Suppressor macrophage treated with lipopolysaccharide for 1 hour (primary cell): Measurements from ENCODE around the gene WDR27.
"Not testable (repeated sequence)": the region's sequence is repeated elsewhere in the genome, so short reads cannot be mapped to it uniquely, and the experiment has no call there.

Source experiments
- DNase-seq, 3 donors: peaks; one replicate each; pipeline ENCODE4 v3.0.0-alpha.2; 2020 to 2022

Gene WDR27

DNA sequence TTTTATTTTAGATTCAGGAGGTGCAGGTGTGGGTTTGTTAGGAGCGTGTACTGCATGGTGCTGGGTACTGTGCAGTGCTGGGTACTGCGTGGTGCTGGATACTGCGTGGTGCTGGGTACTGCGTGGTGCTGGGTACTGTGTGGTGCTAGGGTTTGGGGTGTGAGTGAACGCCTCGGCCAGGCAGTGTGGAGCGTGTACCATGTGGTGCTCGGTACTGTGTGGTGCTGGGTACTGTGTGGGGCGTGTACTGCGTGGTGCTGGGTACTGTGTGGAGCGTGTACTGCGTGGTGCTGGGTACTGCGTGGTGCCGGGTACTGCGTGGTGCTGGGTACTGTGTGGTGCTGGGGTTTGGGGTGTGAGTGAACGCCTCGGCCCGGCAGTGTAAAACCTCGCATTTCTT, 62.9 kb downstream of the WDR27 start:
- DNase-seq, result no peak

DNA sequence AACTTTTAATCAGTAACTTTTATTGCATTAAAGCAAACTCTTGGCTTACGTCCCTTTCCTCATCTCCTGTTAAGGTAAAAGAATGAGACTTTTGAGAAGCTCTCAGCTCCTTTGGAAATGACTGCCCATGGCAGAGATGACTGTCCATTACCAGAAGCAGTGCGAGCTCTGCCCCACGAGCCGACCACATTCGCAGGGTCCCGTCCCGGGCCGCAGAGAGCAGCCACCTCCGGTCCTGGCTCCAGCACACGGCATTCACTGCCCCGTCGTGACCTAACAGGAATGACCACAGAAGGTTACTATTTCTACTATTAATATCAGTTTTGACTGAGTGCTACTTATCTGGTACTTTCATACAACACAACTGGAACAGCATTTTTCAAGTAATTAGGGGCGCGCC, 63.4 kb downstream of the WDR27 start:
- DNase-seq, result no peak

DNA sequence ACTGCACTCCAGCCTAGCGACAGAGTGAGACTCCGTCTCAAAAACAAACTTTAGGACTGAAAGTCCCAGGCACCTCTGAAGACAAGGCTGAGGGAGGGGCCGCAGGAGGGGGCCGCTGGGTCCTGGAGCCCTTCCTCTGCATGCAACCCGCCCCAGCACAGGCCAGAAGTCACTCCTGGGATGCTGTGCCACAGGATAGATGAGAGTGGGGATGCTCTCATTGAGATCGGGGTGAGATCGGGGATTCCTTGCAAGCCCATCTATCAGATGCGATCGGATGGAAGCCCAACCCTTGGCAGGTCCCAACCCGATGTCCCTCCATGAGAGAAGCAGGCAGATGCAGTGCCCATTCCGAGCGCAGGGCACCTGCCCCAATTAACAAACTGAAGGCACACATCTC, 66.5 kb downstream of the WDR27 start:
- DNase-seq, result no peak

DNA sequence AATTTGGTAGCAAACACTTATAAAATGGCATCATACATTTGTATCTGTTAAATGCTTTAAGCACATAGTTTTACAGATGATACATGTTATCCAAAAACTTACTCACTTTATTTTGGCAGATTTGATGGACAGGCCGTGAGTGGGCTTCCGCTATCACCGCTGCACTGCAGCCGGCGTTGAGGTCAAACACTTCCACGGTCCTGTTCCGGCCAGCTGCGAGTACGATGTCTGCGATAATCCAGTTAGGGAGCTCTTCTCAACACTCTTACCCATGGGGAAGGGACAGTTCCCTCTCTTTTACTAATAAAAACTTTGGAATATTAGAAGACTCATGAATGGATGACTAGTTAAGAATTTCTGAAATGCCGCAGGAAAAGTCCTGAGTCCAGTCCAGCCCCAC, 69.0 kb downstream of the WDR27 start:
- no peak for DNase-seq

DNA sequence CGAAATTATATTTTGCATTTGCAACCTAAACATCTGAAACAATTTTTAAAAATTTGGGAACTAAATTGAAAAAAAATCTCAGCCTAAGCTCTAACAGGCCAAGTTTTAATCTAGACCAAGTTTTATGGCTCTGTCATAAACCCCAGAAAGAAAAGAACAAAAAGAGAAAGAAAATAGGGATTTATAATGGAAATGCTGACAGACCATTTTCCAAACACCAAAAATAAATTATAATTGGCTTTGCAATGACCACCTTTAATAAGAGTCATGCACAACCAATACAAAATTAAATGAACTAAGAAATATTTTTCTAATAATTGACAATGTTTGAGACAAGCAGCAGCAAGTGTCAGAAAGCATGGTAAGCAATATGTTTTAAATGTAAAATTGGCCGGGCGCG, 72.6 kb downstream of the WDR27 start:
- DNase-seq, result no peak

DNA sequence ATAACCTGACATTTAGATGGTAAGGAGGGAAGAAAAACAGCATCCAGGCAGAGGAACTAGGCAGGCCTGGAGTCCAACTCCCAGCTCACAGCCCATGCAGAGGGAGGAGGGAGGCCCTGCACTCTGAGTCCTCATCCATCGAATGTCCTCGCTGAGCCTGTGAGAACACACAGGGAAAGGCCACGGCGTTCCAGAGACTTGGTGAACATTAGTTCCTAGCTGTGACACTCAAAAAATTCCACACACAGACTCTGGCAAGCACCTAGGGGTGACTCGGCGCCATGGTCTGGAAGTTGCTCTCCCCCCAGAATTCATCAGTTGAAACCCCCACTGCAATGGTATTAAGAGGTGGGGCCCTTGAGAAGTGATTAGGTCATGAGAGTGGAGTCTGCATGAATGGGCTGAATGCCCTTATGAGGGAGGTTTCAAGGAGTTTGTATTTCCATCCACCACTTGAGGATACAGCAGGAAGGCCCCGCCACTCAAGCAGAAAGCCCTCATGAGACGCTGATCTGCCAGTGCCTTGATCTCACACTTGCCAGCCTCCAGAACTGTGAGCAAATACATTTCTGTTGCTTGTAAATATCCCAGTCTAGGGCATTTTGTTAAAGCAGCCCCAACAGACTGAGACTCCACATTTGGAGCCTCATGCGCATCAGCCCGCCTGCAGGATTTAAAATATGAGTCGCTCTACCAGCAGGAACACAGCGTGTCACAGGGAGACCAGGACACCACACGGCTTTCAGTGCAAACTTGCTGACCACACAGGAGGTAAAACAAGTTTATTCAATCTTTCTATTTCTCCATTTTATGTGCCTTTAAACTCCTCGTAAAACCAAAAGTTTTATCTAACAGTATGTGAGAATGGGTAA, 73.9 kb downstream of the WDR27 start:
- no peak for DNase-seq

DNA sequence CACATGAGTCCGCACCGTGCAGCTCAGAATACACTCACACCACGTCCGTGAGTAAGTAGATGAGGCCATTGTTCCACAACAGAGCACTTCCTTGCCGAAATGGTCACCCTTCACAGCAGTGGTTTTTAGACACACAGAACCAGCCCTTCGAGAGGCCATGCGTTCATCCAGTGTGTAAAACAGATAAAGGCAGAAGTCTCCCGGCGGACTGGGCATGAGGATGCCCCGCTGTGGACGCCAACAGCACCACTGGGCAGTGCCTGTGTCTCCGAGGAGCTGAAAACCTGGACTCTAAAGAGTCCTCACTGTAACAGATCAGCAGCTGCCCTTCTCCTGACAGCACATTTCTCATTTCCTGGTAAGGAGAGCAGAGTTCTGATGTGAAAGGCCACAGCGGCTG, 75.2 kb downstream of the WDR27 start:
- DNase-seq, result no peak

DNA sequence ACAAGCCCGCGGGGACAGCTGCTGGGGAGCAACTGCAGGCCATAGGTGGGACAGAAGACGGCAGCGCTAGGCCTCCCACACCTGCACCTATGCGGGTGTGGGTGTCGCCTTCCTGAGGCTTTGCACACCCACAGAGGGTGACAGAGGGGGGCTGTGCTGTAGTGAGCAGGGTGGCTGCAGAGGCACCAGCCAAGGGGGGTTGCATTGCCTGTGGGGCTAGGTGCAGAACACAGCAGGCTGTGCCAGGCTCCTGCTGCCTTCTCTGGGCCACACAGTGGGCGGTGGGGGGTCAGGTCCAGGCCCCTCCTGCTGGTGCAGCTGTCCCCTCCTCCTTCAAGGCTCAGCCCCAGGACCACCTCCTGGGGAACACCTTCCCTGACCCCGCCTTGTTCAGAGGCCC, 75.7 kb downstream of the WDR27 start:
- no peak for DNase-seq

DNA sequence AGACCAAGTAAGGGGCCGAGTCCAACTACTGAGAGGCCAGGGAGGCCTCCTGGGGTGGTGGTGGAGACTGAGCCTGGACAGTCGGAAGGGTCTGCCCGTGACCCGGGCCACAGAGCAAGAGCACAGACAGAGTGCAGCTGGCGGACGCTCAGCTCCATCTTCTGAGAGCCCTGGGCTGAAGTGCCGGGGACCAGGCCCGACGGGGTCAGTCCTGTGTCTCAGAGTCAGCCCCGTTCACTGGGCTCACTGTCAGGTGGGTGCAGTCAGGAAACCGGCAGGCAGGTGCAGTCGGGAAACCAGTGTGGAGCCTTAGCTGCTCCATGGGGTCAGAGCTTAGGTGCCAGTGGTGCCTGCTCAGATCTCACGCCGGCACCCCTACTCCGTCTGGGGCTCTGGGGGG, 76.5 kb downstream of the WDR27 start:
- DNase-seq, result no peak

DNA sequence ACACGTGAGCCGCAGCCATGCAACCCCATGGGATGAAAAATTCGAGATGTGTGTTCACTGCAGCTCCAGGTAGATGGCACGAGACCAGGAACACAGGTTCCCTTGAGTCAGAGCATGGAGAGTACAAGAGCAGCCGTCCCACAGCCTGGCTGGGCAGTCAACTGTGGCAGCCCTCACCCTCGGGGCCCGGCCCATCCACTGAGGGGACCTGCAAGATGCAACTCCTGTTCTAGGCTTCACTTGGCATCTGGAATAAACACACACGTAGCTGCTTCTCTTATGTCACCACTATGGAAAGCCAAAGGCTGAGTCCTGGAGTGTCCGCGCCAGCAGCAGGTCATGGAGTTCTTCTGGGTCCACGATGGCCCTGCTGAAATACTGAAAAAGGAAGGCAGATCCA, 77.0 kb downstream of the WDR27 start:
- DNase-seq, result no peak

DNA sequence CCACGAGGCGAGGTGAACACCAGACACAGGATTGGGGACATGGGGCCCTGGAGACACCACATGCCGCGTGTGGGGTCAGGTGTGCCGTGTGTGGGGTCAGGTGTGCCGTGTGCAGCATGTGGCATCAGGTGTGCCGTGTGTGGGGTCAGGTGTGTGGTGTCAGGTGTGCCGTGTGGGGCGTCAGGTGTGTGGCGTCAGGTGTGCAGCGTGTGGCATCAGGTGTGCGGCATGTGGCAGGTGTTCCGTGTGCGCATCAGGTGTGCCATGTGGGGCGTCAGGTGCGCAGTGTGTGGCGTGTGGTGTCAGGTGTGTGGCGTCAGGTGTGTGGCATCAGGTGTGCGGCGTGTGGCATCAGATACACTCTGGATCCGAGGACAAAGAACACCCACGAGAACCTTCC, 77.9 kb downstream of the WDR27 start:
- no peak for DNase-seq

DNA sequence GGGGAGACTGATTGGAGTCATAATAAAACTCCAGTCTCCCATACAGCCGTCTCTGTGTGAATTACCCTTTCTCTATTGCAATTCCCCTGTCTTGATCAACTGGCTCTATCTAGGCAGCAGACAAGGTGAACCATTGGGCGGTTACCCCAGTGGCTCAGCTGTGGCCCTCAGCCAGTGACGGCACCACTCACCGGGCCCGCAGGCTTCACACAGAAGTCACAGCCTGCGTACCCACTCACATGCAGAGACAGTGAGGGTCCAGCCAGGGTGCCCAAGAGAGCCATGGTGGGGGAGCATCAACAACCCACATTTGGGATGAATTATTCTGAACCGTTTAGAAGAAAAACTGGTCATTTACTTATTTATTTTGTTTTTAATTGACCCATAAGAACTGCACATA, 78.5 kb downstream of the WDR27 start:
- DNase-seq, result no peak

DNA sequence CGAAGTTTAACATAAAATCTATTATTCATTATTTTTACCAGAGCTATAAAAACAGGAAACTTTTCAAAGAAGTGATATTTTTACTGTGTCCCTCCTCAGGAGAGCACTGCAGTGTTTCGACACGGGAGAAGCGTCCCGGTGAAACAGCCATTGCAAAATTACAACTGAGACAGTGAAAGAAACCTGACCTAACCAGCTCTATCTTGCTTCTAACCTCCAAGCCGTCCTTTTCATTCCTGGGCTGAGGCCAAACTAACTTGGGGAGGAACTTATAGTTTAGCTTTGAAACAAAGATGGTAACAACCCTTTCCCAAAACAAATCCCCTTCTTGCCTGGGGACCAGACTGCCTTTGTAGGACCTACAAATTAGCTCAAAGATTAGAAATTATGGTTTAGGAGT, 79.2 kb downstream of the WDR27 start:
- no peak for DNase-seq

DNA sequence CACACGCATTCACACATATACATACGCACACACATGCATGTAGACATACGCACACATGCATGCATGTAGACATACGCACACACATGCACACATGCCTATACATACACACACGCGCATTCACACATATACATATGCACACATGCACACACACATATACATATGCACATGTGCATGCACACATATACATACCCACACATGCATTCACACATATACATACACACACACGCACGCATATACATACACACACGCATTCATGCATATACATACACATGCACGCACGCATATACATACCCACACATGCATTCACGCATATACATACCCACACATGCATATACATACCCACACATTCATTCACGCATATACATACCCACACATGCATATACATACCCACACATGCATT, 80.5 kb downstream of the WDR27 start:
- no peak for DNase-seq

DNA sequence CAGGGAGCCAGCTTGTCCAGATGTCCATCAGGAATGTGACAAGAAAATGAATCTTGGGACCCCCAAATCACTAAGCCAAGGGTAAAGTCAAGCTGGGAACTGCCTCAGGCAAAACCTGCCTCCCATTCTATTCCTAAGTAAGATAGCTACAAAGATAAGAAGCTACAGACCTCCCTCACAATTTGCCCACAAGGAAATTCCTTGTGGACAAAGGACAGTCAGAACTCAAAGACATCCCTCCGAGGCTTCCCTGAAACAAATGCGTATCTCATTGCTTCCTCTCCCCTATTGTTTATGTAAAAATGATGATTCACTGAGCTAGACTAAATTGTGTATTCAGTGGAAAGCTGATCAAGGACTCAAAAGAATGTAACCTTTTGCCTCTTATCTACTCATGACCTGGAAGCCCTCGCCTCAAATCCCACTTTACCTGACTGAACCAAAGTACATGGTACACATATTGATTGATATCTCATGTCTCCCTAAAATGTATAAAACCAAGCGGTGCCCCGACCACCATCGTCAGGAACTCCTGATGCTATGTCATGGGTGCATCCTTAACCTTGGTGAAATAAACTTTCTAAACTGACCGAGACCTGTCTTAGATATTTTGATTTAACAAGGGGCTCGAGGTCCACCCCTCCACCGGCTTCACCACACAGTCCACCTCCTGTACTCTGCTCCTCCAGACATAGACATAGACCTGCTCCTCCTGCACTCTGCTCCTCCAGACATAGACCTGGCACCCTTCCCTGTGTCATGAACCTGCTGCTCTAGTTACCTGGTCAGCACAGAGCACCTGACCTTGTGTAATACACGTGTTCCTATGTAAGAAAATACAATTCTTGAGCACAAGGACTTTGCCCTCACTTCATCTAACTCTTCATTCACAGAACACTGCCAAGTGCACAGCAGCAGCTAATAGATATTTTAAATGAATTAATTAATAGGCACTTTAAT, 81.4 kb downstream of the WDR27 start:
- no peak for DNase-seq

DNA sequence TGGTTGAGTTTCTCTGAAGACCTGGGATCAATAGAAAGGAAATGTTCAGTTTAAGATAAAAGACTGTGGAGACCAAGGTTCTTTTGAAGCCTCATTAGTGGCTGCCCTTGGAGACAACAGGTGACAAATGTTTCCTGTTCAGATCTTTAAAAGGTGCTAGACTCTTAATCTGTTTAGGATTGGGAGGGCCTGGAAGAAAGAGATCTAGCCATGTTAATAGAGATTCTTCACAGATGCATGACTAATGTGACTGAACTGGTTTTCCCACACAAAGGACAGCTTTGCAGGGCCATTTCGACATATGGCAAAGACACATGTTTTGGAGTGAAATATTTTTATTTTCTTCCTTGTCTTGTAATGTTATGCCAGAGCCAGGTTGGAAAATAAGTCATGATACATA, 82.2 kb downstream of the WDR27 start:
- DNase-seq, result no peak

DNA sequence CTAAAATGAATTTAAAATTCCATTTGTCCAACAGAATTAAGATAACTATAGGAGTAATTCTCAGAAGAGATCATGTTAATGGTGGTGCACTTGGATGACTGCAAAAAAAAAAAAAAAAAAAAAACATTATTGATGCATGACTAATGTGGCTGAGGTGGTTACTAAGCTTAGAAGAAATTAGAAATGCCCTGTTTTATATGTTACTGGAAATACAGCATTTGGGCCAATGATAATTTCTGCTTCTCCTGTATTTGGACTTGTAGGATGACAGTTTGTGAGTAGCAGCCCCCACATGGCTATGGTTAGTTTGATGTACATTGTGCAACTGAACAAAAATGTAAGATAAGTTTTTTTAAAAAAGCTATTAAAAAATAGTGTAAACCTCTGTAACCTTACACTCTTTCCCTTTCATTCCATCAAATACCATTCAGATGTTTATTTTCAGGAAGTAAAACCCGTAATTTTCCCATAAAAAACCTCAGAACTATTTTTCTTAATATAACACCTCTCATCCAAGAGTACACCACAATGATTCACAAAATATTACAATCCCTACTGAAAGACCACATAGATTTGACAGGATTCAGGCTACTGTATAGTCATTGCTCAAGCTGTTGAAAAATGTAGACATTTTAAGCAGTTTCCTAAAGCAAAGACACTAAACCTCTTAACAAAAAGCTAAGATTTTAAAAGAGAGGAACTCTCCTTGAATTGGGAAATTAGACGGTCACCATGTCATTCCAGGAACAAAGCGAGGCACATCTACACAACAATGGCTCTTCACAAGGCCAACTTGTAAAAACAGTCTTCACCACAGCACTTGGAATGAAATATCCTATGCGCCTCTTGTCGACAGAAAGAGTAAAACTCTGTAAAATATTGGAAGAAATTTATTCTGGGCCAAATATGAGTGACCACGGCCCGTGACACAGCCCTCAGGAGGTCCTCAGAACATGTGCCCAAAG, 83.0 kb downstream of the WDR27 start:
- DNase-seq, result no peak

DNA sequence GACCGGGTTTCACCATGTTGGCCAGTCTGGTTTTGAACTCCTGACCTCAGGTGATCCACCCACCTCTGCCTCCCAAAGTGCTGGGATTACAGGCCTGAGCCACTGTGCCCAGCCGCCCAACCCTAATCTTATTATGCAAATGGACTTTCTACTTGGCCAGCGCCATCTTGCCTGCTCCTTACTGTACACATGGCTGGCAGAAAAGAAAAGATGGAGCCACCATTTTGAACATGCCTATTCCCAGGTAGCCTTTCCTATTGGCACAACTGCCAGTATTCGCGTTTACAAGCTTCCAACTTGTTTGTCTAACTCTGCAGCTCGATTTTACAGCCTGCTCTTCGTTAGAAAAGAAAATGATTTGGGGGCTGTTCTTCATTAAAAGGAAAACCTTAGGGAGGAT, 84.3 kb downstream of the WDR27 start:
- no peak for DNase-seq

DNA sequence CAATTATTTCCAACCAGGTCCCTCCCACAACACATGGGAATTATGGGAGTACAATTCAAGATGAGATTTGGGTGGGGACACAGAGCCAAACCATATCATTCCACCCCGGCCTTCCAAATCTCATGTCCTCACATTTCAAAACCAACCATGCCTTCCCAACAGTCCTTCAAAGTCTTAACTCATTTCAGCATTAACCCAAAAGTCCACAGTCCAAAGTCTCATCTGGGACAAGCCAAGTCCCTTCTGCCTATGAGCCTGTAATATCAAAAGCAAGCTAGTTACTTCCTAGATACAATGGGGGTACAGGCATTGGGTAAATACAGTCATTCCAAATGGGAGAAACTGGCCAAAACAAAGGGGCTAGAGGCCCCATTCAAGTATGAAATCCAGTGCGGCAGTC, 93.2 kb downstream of the WDR27 start:
- not testable (repeated sequence) for DNase-seq

DNA sequence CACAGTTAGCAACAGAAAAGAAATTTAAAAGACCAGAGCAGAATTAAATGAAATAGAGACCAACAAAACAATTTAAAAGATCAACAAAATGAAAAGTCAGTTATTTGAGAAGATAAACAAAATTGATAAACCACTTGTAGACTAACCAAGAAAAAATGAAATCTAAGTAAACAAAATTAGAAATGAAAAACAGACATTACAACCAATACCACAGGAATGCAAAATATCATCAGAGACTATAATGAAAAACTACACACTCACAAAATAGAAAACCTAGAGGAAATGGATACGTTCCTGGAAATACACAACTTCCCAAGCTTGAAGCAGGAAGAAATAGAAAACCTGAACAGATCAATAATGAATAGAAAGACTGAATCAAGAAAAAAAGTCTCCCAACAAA, 97.8 kb downstream of the WDR27 start:
- DNase-seq, result no peak

DNA sequence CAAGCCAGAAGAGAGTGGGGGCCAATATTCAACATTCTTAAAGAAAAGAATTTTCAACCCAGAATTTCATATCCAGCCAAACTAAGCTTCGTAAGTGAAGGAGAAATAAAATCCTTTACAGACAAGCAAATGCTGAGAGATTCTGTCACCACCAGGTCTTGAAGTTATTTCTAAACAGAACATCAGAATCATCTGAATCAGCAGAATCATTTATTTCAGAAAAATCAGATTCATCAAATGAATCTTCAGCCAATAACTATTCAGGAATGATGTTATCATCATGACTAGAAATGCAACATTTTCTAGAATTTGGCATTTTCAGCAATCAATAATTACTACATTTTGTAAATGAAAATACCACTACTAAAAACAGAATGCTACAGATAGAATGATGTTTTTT, 100.7 kb downstream of the WDR27 start:
- DNase-seq, result not testable (repeated sequence)

DNA sequence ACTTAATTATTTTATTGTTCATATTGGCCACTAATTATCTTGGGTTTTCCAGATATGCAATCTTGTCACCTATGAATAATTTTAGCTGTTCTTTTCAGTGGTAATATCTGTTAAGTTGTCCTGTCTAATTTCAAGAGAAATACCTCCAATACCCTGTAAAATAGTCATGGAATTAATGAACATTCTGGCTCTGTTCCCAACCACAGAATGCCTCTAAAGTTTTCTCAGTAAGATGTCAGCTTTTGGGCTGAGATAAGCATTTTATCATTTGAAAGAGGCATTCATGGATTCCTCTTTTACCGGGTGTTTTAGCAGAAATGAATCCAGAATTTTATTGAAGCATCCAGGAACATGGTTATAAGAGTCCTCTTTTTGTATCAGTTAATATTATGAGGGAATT, 109.3 kb downstream of the WDR27 start:
- DNase-seq, result no peak

DNA sequence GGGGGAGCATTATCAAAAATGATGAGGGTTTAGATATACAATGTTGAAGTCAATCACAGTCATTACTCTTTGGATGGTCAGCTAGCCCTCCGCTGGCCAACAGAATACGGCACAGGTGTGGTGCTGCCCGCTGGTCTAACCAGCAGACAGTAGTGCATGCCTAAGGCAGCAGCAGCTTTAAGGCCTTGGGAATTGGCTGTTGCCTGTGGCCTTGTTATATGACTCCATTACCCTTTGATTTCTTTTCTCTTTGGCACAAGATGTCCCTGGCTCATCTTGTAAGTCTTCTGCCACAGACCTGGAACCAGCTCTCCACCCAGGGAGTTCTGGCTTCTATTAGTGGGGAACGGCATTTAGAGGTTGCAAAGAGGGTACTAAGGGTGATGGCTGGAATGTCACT, 110.2 kb downstream of the WDR27 start:
- DNase-seq, result no peak
